Measurements from ENCODE around the gene FXN.
"Not testable (repeated sequence)": the region's sequence is repeated elsewhere in the genome, so short reads cannot be mapped to it uniquely, and the experiment has no call there.

DNA sequence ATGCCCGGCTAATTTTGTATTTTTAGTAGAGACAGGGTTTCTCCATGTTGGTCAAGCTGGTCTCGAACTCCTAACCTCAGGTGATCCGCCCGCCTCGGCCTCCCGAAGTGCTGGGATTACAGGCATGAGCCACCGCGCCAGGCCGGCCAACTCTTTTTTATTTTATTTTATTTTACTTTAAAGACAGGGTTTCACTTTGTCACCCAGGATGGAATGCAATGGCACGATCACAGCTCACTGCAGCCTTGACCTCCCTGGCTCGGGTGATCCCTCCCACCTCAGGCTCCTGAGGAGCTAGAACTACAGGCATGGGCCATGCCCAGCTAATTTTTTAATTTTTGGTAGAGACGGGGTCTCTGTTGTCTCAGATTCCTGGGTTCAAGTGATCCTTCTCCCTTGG is 15.4 kb downstream of the FXN start:
- TF ChIP-seq CTCF (conservative IDR thresholded peaks at IDR 0.05); EZH2 (IDR thresholded peaks at IDR 0.05; ENCODE audit: low read depth): not testable (repeated sequence)

Measured in PC-9 (cell line).